Activated CD4-positive, CD25-positive, alpha-beta regulatory T cell treated with anti-CD3 and anti-CD28 coated beads, Interleukin-2, amount 50 U/mL, for 16 hours (primary cell): ENCODE results near the gene ADGRB2.

Experiments
- DNase-seq: peaks from one replicate; pipeline ENCODE4 v3.0.0-alpha.2; 2020; ENCODE audit warnings: low read depth, low spot score

ADGRB2 gene

GRCh38 chr1:31782421-31783410, 18.6 kb upstream of the ADGRB2 start:
- DNase-seq: no peak

GRCh38 chr1:31781756-31782371, 17.7 kb upstream of the ADGRB2 start:
- DNase-seq: no peak

GRCh38 chr1:31781138-31781755, 17.1 kb upstream of the ADGRB2 start:
- DNase-seq: no peak

- no peak for DNase-seq
Observed at GRCh38 chr1:31780632-31781031, 16.5 kb upstream of the ADGRB2 start.

- no peak for DNase-seq
Observed at GRCh38 chr1:31779687-31780086, 15.5 kb upstream of the ADGRB2 start.

GRCh38 chr1:31778763-31779488, 14.8 kb upstream of the ADGRB2 start:
- DNase-seq: no peak

- no peak for DNase-seq
Observed at GRCh38 chr1:31776516-31776915, 12.4 kb upstream of the ADGRB2 start.

- no peak for DNase-seq
Observed at GRCh38 chr1:31776032-31776431, 11.9 kb upstream of the ADGRB2 start.

- DNase-seq: no peak
Observed at GRCh38 chr1:31775210-31775999, 11.3 kb upstream of the ADGRB2 start.

- DNase-seq: no peak
Observed at GRCh38 chr1:31774495-31774894, 10.4 kb upstream of the ADGRB2 start.

GRCh38 chr1:31773861-31774260, 9.7 kb upstream of the ADGRB2 start:
- no peak for DNase-seq

- no peak for DNase-seq
Observed at GRCh38 chr1:31772669-31773248, 8.6 kb upstream of the ADGRB2 start.

GRCh38 chr1:31771891-31772668, 7.9 kb upstream of the ADGRB2 start:
- no peak for DNase-seq

GRCh38 chr1:31769720-31770390, 5.7 kb upstream of the ADGRB2 start:
- no peak for DNase-seq

- no peak for DNase-seq
Observed at GRCh38 chr1:31768939-31769704, 5.0 kb upstream of the ADGRB2 start.

- no peak for DNase-seq
Observed at GRCh38 chr1:31768407-31768907, 4.3 kb upstream of the ADGRB2 start.

- DNase-seq: no peak
Observed at GRCh38 chr1:31767225-31767624, 3.1 kb upstream of the ADGRB2 start.

GRCh38 chr1:31765516-31765915, 1.4 kb upstream of the ADGRB2 start:
- no peak for DNase-seq
